GM12865 (cell line): ENCODE results near the gene THSD4.

Experiments used
- DNase-seq: peaks from one replicate; pipeline ENCODE4 v3.0.0; 2010; ENCODE audit warnings: low read depth
- H3K4me3 ChIP-seq: 2 replicates; pipeline ENCODE4 v1.5.1; 2011; ENCODE audit warnings: mild to moderate bottlenecking, low read depth, low read length, control low read depth
- CTCF ChIP-seq: IDR thresholded peaks from 2 replicates; pipeline ENCODE4 v1.5.1; 2011; ENCODE audit warnings: low read length, control low read depth, low read depth, inconsistent platforms; ENCODE audit not compliant: insufficient read depth; ENCODE audit errors: missing control alignments

Gene THSD4

DNA sequence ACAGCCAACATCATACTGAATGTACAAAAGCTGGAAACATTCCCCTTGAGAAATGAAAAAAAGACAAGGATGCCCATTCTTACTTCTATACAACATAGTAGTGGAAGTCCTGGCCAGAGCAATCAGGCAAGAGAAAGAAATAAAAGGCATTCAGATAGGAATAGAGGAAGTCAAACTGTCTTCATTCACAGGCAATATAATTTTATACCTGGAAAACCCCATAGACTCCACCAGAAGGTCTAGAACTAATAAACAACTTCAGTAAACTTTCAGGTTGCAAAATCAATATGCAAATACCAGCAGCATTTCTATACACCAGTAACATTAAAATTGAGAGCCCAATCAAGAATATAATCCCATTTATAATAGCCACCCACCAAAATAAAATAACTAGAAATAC is 27.1 kb upstream of the THSD4 start:
- H3K4me3 ChIP-seq = no peak overlapping the region
- TF ChIP-seq CTCF = no peak
- DNase-seq = no peak

- no peak for TF ChIP-seq CTCF
- no peak for DNase-seq
- H3K4me3 ChIP-seq = no peak overlapping the region
Observed at GRCh38 chr15:71088683-71089082, 26.6 kb upstream of the THSD4 start.

DNA sequence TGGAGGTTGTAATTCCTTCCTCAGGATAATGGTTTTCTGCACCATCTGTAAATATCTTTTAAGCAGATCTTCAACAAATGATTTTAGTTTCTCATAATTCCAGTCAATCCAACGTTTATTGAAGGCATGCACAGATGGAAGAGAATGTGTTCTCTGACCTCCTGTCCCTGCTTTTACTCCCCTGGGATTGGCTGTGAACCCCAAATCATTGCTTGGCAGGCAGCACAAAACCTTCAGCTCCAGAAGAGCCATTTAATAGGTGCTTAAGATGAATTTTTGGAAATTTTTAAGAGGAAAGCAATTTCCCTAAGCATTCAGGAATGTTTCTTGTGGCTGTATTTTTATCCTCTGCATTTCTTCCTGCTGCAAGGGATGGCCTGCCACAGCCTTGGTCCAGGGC is 25.5 kb upstream of the THSD4 start:
- no peak overlapping the region for H3K4me3 ChIP-seq
- DNase-seq = no peak
- TF ChIP-seq CTCF = no peak

GRCh38 chr15:71091601-71092000 is 23.7 kb upstream of the THSD4 start:
- H3K4me3 ChIP-seq = no peak overlapping the region
- no peak for TF ChIP-seq CTCF
- DNase-seq = no peak

GRCh38 chr15:71092056-71092600 is 23.1 kb upstream of the THSD4 start:
- no peak for DNase-seq
- no peak for TF ChIP-seq CTCF
- no peak overlapping the region for H3K4me3 ChIP-seq

GRCh38 chr15:71093054-71094024 is 21.9 kb upstream of the THSD4 start:
- no peak for TF ChIP-seq CTCF
- no peak overlapping the region for H3K4me3 ChIP-seq
- DNase-seq = no peak

DNA sequence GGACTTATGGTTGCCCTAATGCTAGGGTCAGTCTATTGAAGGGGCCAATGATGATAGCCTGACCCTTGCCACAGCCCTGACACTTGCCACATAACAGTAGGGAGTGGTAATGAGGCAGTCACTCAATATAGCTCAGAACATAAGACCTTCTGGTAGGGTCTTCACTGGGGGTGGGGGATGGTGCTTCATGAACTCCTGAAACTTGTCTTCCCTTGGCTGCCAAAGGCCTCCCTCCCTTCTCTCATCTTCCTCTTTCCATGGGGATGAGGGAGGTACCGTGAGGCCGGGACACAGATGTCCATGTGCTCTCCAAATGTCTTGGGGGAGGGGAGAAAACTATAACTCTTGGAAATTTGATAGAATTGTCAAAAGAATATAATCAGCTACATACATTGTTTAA is 21.1 kb upstream of the THSD4 start:
- no peak for DNase-seq
- H3K4me3 ChIP-seq = no peak overlapping the region
- no peak for TF ChIP-seq CTCF
